Esophagus squamous epithelium (tissue), 4 donors: ENCODE measurements around the gene EPB41L2.

ENCODE experiments used
- CTCF ChIP-seq, 6 experiments: fragments of 450-650 bp in 4 of 6; fragments of 200-600 bp in 2 of 6; sonication (generic) in 2 of 6; IDR thresholded peaks; one replicate each; pipeline ENCODE4 v1.5.1; 2016 to 2019; ENCODE audit warnings: antibody characterized with exemption in 6 of 6, mild to moderate bottlenecking in 4 of 6, moderate library complexity in 4 of 6
- POLR2A ChIP-seq, 4 donors: fragments of 450-650 bp; IDR thresholded peaks; one replicate each; pipeline ENCODE4 v1.6.1; 2017; ENCODE audit warnings: antibody characterized with exemption in 4 of 4, mild to moderate bottlenecking in 4 of 4, moderate library complexity in 3 of 4

GRCh38 chr6:131001111-131001736 lies 61.8 kb downstream of the EPB41L2 start:
- no peak for TF ChIP-seq CTCF (IDR thresholded peaks at IDR 0.05)
- no peak for TF ChIP-seq POLR2A (IDR thresholded peaks at IDR 0.05)
